Upper lobe of left lung (tissue), 4 donors: ENCODE measurements around the gene GOLGA6L10.
"Not testable (repeated sequence)": the region's sequence is repeated elsewhere in the genome, so short reads cannot be mapped to it uniquely, and the experiment has no call there.

Experiments used
- CTCF ChIP-seq, 6 experiments: fragments of 450-650 bp in 4 of 6; fragments of 200-600 bp in 2 of 6; sonication (generic) in 2 of 6; IDR thresholded peaks; one replicate each; pipeline ENCODE4 v1.5.1; 2016 to 2019; ENCODE audit warnings: antibody characterized with exemption in 6 of 6
- EP300 ChIP-seq, 4 donors: sonication (generic); formaldehyde crosslinking; IDR thresholded peaks; one replicate each; pipeline ENCODE4 v1.5.1; 2017; ENCODE audit warnings: antibody characterized with exemption in 4 of 4, control low read depth in 2 of 4
- POLR2A ChIP-seq, 4 donors: fragments of 450-650 bp; IDR thresholded peaks; one replicate each; pipeline ENCODE4 v1.5.1; 2016 to 2017; ENCODE audit warnings: antibody characterized with exemption in 4 of 4, mild to moderate bottlenecking in 2 of 4
- POLR2AphosphoS5 ChIP-seq, 2 donors: sonication (generic); formaldehyde crosslinking; IDR thresholded peaks; one replicate each; pipeline ENCODE4 v1.5.1; 2017; ENCODE audit warnings: antibody characterized with exemption in 2 of 2

- not testable (repeated sequence) for TF ChIP-seq CTCF, EP300, POLR2A, POLR2AphosphoS5 (IDR thresholded peaks at IDR 0.05)
Observed at GRCh38 chr15:82381330-82381955, 32.2 kb upstream of the GOLGA6L10 start.
